ENCODE data around the gene C16orf95.
"Not testable (repeated sequence)": the region's sequence is repeated elsewhere in the genome, so short reads cannot be mapped to it uniquely, and the experiment has no call there.

The C16orf95 gene

DNA sequence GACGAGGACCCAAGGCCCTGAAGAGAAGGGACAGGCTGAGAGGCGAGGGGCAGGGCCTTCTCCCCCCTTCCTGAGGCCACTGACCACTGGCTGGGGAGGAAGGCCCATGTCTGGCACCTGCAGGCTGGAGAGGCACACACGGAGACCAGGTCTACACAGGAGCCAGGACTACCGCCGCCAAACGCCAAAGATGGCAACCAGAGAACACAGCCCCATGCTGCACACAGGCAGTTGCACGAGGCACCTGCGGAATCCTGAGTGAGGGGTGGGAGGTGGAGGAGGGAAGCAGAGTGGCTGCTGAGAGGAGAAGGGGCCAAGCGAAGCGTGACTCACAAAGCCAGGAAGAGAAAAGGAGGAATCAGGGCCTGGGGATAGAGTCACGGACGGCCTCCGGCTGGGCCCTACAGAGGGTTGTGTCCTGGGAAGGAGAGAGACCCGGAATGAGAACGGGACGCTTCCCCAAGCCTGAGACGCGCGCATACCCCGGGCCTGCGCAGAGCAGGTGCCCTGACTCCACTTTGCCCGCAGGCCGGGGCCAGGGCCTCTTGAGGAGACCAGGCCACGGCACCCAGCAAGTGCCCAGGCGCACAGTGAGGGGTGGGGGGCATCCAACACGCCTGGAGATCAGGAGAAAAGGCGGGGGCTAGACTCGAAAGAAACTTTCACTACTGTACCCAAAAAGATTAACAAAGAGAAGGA lies 28.7 kb upstream of the C16orf95 start:
- no peak for DNase-seq

DNA sequence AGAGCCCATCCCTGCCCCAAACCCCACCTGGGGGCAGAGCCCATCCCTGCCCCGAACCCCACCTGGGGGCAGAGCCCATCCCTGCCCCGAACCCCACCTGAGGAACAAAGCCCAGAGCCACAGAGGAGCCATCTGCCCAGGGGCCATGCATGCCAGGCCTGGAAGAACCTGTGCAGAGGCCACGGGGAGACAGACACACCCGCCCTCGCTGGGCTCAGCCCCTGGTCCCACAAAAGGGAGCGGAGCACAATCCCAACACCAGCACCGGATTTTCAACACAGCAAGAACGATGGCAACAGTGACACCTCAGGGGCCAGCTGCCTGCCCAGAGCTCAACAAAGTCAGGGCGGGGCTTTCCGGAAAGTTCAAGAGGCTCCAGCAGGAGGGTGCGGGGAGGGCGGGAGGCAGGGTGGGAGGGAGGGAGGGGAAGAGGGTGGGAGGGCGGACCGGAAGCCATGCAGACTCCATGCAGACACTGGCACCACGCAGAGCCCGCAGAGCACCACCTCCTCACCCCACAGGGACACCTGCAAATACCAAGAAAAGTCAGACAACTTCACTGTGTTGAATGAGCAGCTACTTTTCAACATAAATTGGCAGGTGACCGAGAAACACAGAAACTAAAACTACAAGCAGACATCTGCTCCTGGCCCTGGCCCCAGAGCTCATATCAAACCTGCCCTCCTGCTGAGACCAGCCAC lies 27.9 kb upstream of the C16orf95 start:
- DNase-seq = no peak

DNA sequence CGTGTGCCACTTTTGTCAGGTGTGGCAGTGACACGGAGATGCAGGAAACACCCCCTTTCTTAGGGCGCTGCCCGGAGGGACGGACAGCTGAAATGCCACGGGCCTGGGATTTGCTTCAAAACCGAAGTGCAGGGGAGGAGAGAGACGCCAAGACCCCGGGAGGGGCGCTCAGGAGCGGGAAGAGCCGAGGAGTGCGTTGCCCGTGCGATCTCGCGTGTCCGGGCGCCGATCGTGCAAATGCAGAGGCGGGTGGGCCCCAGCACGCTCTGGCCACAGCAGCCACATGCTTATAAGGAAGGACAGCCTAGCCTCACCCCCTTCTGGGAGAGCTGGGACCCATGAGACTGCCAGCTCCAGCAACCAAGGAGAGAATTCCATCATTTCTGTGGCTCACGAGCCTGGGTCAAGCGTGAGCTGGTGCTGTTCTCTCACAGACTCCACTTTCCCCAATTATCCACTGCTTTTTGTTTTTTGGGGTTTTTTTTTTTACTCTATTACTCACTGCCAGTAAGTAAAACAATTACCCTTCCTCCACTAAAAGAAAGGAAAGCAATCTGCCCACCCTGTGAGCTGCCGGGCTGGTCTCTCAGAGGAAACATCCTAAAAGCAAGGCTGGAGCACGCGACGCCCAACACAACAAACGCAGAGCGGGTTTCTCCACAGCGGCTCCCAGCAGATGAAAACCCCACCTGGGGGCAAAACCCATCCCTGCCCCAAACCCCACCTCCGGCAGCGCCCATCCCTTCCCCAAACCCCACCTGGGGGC lies 27.2 kb upstream of the C16orf95 start:
- DNase-seq = no peak

DNA sequence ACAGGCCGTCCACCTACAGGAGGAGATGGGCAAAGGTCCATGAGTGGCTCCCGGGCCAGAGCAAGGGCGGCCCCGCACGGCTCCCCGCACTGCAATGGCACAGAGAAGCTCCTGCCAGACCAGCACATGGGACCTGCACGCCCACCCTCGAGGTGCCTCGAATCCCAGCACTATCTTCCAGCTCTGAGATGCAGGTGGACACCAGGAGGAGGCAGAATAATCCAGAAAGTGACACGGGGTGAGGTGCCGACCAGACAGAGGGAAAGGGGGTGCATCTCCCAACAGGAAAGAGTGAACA lies 26.5 kb upstream of the C16orf95 start:
- no peak for DNase-seq

DNA sequence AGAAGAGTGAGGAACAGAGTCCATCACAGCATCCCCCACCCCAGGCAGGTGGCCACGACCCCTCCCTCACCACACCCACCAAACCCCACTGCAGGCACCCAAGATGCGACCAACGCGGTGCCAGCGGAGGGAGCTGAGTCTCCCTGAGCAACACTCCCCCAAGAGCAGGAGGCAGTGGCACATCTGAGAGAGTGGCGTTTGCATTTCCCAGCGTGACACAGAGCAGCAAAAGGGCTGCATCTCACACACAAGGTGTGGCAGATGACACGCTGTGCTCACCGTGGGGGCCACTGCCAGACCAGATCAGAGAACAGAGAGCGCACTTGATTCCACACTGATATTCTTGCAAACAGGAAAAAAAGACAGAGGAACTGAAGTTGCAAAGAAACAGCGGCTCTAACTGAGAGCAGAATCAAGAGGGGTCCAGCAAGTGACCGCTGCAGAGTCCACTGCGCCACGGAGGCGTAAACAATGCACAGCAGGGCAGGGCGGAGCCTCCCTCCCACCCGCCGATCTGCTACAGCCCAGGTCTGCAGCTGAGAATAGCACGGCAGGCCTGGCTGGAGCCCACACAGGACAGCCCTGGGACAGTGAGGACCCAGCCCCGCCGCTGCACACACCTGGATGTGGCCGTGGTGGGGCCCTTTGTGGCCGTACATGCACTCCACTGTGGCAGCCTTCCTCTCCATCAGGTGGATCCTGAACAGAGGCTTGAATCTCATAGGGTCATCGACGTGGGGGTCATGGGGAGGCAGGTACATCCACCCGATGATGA lies 26.0 kb upstream of the C16orf95 start:
- DNase-seq = no peak

DNA sequence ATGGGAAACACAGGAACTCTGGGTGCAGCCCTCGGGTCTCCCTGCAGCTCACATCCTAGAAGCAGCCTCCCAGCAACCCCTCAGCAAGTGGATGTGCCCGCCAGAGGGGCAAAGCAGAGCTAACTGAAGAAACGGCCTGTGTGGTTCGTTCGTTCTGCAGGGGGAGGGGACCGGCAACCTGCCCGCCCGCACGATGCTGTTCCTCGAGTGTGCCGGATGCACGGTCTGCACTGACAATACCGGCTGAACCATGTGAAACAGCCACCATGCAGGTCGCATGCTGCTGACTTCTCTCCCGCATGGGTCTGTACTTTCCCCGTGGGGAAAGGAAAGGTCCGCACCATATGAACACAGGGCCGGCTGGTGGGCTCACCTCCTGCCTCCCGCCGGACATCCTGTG lies 25.3 kb upstream of the C16orf95 start:
- DNase-seq = no peak

DNA sequence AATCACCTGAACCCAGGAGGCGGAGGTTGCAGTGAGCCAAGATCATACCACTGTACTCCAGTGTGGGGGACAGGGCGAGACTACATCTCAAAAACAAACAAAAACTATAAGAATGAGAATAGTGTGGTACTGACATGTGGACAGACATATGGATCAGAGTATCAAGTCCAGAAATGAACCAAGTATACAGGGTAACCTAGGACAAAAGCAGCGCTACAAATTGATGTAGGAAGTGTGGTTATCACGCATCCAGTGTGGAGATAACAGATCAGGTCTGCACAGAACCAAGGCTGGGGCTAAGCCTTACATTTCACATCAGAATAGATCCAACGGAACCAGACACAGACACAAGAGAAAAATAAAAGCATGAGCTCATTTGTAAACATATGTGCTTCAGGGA lies 23.0 kb upstream of the C16orf95 start:
- DNase-seq = no peak

DNA sequence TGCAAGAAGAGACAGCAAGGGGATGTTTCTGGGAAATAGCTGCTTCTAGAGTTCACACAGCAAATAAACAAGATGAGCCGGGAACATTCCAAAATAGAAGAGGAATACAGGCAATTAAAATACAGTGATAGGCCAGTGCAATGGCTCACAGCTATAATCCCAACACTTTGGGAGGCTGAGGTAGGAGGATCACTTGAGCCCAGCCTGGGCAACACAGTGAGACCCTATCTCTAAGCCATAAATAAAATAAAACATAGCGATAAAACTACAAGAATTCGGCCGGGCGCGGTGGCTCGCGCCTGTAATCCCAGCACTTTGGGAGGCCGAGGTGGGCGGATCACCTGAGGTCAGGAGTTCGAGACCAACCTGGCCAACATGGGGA lies 22.5 kb upstream of the C16orf95 start:
- DNase-seq = not testable (repeated sequence)

DNA sequence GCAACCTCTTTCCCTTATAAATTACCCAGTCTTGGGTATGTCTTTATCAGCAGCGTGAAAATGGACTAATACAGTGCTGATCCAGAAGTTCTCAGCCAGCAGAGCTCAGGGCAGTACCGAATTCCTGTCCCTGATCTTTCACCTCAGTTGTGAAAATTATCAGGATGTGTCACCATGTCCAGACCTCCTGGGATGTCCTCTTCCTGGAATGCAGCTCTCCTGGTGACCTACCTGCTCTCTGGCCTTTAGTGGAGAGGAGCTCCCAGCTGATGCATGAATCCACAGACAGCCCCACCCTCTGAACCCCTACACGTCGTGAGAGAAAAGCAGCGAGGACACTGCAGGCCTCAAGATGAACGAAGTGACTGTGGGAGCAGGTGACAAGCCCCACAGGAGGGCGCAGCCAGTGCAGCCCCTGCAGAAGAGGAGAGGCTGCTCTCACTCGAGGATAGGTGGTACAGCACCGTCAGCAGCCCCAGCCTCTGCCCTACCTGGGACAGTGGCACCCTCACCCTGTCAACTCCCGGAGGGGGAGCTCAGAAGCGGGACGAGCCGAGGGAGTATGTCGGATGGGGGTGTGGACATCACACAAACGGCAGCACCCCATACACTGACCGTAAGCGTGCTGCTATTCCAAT lies 22.0 kb upstream of the C16orf95 start:
- no peak for DNase-seq

DNA sequence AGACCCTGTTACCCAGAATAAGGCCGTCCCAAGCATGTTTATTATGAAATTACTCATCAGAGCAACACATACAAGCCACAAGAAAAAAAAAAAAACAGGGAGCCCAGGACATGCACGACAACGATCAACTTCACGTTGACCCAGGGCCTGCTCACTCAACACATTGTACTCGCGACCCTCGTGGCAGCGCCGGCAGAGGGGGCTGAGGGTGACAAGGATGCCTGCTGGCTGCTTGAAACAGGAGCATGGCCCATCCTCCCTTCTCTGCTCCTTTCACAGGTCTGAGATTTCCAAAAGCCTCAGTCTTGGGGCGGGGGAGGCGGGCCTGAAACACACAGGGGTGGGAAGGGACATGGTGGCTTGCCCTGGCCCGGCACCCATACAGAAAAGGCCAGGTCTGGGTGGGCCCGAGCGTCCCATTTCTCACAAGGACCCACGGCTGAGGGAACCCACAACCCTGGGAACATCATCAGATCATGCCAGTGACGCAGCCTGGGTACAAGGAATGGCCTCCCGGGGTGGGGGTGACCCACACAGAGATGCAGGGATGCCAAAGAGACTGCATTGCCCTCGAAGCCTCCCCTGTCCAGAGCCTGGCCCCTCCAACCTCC lies 21.1 kb upstream of the C16orf95 start:
- no peak for DNase-seq

DNA sequence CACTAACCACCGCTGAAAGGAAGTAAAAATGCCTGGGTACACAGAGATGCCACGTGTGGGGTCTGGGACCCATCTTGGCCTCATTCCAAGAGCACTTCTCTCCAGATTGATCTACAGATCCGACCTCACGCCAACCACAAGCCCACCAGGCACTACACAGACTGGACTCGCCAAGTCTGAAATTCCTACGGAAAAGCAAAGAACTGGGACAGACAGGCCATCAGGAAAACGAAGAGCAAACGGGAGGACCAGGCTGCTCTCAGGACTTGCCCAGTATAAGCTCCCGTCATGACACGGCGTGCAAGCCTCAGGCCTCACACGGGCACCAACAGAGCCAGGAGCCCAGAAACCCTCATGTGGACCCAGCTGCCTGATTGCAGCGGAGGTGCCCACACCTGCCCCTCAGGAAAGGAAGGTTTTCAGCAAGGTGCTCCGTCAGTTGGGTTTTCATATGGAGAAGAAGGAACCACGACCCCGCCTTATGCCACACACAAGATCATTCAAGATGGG lies 20.1 kb upstream of the C16orf95 start:
- no peak for DNase-seq

DNA sequence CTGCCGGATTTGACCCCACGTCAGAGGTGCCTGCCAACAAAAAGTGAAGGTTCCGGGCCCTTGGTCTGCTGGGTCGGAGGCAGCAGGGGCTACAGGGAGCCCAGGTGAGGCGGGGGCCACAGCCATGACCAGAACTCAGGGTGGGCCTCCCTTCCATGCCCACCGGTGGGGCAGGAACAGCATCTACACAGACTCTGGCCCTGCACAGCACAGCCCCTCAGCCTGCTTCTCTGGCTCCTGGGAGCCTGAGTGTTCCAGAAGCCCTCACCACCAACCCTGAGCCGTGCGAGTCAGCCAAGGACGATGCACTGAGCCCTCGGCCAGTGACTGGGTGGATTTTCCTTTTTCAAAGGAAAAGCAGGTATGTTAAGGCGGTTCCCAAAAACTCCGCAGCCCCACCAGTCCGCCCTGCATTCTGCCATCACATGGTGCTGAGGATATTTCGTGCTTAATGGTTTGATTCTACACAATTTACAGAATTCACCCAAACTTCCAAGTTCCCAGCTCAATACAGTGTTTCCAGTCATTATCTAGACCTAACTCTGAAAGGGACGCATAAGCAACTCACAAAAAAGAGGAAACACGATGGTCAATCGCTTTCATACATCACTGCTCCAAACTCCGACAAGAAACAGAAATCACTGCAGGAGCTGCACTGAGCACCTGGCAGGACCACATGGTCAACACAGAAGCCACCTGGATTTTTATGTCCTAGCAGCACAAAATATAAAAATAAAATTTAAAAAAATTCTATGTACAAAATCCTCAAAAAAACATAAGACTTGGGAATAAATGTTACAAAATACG lies 19.4 kb upstream of the C16orf95 start:
- DNase-seq = no peak

DNA sequence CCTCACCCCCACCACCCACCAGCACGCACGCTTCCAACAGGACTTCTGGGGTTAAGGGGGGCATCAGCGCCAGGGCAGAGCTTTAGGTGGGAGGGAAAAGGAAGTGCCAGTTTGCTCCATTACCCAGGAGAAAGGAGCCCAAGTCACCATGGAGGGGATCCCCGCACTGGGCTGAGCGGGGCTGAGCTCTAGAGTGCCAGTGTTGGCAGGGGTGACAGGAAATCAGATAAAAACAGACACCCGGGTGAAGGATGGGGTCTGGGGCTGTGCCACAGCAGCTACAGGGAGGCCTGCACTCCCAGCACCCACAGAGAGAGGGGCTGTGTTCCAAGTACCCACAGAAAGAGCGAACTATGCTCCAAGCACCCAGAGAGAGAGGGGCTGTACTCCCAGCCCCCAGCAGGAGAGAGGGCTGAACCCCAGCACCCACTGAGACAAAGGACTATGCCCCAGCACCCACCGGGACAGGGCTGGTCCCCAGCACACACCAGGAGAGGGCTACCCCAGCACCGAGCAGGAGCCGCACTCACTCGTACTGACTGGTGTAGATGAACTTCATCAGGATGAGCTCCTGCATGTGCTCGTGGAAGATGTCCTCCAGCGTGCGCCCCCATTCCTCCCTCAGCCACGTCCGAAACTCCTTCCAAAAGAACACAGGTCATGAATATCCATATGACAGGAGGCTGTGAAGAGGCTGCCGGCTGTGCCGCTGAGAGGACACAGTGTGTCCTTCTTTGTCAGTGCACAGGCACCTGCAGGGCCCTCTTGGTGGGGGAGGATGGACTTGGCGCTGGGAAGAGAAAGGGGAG lies 18.6 kb upstream of the C16orf95 start:
- DNase-seq = no peak

DNA sequence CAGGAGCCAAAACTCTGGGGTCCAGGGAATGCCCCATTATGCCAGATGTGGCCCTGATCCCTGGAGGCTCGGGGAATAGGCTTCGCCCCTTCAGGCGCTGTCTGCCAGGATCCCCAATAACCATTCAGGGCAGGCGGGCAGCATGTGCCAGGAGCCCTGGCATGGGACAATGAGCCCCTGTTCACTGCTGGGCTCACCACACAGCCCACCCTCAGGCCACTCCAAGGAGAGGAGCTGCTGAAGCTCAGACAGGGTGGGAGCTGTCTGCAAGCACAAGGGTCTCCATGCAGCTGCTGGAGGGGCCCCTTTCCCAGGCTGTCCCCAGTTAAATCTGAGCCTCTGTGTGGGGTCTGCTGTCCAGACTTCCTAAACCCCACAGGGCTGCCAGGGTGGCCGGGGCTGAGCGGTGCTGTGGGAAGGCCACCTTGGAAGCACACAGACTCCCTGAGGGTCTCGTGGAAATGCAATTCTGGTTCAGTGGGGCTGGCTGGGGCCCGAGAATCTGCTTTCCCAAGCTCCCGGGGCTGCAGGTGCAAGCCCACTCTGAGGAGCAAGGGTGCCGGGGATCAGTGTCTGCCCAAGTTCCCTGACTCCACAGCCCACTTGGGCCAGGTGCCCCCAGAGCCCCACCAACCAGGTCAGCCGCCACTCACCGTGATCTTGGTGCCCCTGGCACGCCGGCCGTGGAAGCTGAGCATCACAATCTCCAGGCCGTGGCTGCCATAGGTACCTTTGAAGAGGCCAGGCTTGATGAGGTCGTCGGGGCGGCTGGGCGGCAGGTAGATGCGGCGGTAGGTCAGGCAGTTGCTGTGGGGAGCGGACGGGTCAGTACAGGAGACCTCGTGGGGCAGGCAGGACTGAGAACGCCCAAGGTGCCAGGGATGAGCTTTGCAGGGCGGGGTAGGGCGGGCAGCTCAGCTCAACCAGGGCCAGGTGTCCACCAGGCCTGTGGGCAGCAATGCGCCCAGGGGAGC lies 17.7 kb upstream of the C16orf95 start:
- no peak for DNase-seq

DNA sequence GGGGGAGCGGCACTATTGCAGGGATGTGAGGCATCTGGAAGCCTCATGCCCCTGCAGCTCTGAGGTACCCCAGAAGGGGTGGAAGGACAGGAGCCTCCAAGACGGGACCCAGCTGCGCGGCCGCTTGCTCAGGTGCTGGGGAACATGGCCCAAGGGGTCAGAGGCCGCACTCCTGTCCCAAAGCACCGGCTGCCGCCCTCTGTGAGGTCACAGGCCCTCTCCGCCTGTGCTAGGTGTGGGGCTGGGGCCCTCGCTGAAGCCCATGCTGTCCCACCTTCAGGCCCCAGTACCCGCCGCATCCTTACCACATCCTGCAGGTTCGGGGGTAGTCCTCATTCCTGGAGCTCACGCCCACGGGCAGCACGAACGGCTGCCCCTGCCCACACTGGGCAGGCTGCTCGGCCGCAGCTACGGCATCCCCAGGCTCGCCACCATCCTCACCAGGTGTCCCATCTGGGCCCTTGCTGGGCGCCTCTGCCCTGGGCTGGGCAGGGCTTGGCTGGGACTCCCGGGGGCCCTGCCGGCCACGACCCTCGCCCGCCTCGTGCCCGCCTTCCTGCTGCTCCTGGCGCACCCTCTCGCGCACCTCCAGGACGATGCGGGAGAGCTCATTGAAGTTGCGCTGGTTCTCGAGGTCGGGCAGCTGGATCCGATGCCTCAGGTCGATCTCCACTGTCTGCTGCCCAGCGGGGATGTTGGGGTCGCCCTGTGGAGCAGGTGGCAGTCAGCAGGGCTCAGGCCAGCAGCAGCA lies 16.6 kb upstream of the C16orf95 start:
- DNase-seq = no peak

DNA sequence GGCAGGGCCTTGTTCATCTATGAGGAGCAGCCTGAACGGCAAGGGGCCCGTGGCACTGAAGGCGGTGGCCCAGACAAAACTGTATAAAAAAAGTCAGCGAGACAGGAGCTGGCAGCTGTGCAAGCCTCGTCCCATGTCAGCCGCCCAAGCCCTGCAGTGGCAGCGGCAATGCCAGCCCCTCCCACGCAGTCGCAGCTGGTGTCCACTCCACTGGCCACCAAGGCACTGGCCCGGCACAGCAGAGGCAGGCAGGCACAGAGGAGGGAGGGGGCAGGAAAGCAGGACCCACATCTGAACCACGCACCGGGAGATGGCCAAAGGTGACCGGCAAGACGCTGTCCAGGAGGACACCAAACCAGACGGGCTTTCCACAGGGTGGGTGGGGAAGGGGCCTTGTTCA lies 15.9 kb upstream of the C16orf95 start:
- DNase-seq = no peak

DNA sequence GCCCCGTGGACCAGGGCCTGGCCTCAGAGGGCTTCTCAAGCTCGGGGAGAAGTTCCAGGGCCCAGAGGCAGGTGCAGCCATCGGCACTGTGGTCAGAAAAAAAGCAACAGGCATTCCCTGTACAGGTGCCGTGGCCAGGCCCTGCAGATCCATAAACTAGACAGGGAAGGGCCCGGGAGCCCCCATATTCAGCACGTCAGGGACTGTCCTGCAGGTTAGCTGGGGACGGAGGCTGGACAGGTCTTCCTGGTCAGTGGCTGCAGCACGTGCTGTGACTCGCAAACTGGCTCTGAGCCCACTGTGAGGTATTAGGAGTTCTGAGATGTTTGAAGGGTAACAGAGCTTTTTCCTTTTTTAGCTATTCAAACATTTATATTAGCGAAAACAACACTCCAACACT lies 15.0 kb upstream of the C16orf95 start:
- no peak for DNase-seq

DNA sequence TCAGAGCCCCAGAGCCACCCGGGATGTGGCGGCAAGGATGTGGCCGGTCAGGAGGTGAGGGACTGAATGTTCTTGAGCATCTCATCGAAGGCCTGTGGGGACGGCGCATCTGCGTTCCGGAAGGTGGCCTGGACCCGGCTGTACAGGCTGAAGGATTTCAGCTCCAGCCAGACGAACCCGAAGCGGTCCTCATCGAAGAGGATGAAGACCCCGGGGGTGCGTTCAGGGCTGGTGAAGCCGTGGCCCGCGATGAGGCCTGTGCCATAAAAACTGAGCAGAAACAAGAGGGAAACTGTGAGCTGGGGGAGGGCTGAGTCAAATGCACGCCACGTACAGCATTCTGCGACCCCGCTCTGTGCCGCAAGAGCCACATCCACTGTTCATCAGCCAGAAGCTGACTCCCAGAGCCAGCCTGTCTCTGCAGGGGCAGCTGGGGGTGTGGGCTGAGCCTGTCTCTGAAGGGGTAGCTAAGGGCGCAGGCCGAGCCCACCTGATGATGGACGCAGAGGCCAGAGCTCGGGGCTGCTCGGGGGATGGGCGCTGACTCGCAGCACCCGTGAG lies 14.1 kb upstream of the C16orf95 start:
- no peak for DNase-seq

Measured in RPMI8226 (cell line).